GM08714 (cell line): ENCODE results near the gene ATRNL1.

Experiments used
- H3K4me3 ChIP-seq: fragments of 200-500 bp; sonication (Bioruptor generic); 2 replicates; pipeline ENCODE4 v1.5.1; 2014; ENCODE audit warnings: mild to moderate bottlenecking, low read length, inconsistent platforms
- ZNF274 ChIP-seq: IDR thresholded peaks from 2 replicates; pipeline ENCODE4 v1.6.1; 2012; ENCODE audit warnings: mild to moderate bottlenecking, low read depth, low read length

Gene ATRNL1

GRCh38 chr10:115851695-115852094 lies 758.5 kb downstream of the ATRNL1 start:
- H3K4me3 ChIP-seq: no peak overlapping the region
- no peak for TF ChIP-seq ZNF274

- TF ChIP-seq ZNF274: no peak
- no peak overlapping the region for H3K4me3 ChIP-seq
Measured at GRCh38 chr10:115854740-115855435, 761.7 kb downstream of the ATRNL1 start.

- no peak for TF ChIP-seq ZNF274
- no peak overlapping the region for H3K4me3 ChIP-seq
Measured at GRCh38 chr10:115856580-115856979, 763.4 kb downstream of the ATRNL1 start.

GRCh38 chr10:115857856-115858255 lies 764.7 kb downstream of the ATRNL1 start:
- H3K4me3 ChIP-seq: no peak overlapping the region
- no peak for TF ChIP-seq ZNF274

- TF ChIP-seq ZNF274: no peak
- H3K4me3 ChIP-seq: no peak overlapping the region
Measured at GRCh38 chr10:115860182-115861107, 767.3 kb downstream of the ATRNL1 start.

GRCh38 chr10:115861455-115861854 lies 768.3 kb downstream of the ATRNL1 start:
- no peak overlapping the region for H3K4me3 ChIP-seq
- TF ChIP-seq ZNF274: no peak

GRCh38 chr10:115861864-115862263 lies 768.7 kb downstream of the ATRNL1 start:
- TF ChIP-seq ZNF274: no peak
- H3K4me3 ChIP-seq: no peak overlapping the region

GRCh38 chr10:115866174-115866573 lies 773.0 kb downstream of the ATRNL1 start:
- TF ChIP-seq ZNF274: no peak
- no peak overlapping the region for H3K4me3 ChIP-seq

- no peak for TF ChIP-seq ZNF274
- no peak overlapping the region for H3K4me3 ChIP-seq
Measured at GRCh38 chr10:115866691-115867090, 773.5 kb downstream of the ATRNL1 start.

- H3K4me3 ChIP-seq: no peak overlapping the region
- TF ChIP-seq ZNF274: no peak
Measured at GRCh38 chr10:115867305-115867704, 774.1 kb downstream of the ATRNL1 start.

- H3K4me3 ChIP-seq: no peak overlapping the region
- no peak for TF ChIP-seq ZNF274
Measured at GRCh38 chr10:115871855-115872254, 778.7 kb downstream of the ATRNL1 start.

GRCh38 chr10:115875172-115875571 lies 782.0 kb downstream of the ATRNL1 start:
- no peak for TF ChIP-seq ZNF274
- no peak overlapping the region for H3K4me3 ChIP-seq

- no peak overlapping the region for H3K4me3 ChIP-seq
- no peak for TF ChIP-seq ZNF274
Measured at GRCh38 chr10:115879372-115880089, 786.4 kb downstream of the ATRNL1 start.

- no peak overlapping the region for H3K4me3 ChIP-seq
- no peak for TF ChIP-seq ZNF274
Measured at GRCh38 chr10:115882021-115882420, 788.9 kb downstream of the ATRNL1 start.
